Neural progenitor cell (in vitro differentiated cells): ENCODE data around the gene CLEC4G. TPM values are rescaled to one million over a fixed set of nuclear protein-coding genes. Genes with fewer than 3 reads are reported as not detected.

Experiments
- DNase-seq: peaks from one replicate; pipeline ENCODE4 v3.0.0-alpha.2; 2016; ENCODE audit warnings: low spot score
- H2AFZ ChIP-seq: fragments of 200-600 bp; sonication (generic); replicated peaks from 2 replicates; pipeline ENCODE4 v1.6.1; 2016; ENCODE audit warnings: antibody characterized with exemption
- H3F3A ChIP-seq: fragments of 200-600 bp; sonication (generic); 2 replicates; pipeline ENCODE4 v1.6.1; 2016; ENCODE audit warnings: antibody characterized with exemption, low read depth
- H3K27ac ChIP-seq: fragments of 200-600 bp; sonication (generic); 2 replicates; pipeline ENCODE4 v1.5.1; 2016; ENCODE audit warnings: mild to moderate bottlenecking
- H3K27me3 ChIP-seq: fragments of 200-600 bp; sonication (generic); 2 replicates; pipeline ENCODE4 v1.6.1; 2016; ENCODE audit warnings: mild to moderate bottlenecking, moderate library complexity
- H3K36me3 ChIP-seq: fragments of 200-600 bp; sonication (generic); 2 replicates; pipeline ENCODE4 v1.5.1; 2016
- H3K4me1 ChIP-seq: fragments of 200-600 bp; sonication (generic); 2 replicates; pipeline ENCODE4 v1.6.1; 2016; ENCODE audit warnings: mixed run types
- H3K4me2 ChIP-seq: fragments of 200-600 bp; sonication (generic); 2 replicates; pipeline ENCODE4 v1.6.1; 2016
- H3K4me3 ChIP-seq: fragments of 200-600 bp; sonication (generic); 2 replicates; pipeline ENCODE4 v1.5.1; 2016
- H3K79me2 ChIP-seq: fragments of 200-600 bp; sonication (generic); 2 replicates; pipeline ENCODE4 v1.6.1; 2016; ENCODE audit warnings: low read depth
- H3K9ac ChIP-seq: fragments of 200-600 bp; sonication (generic); 2 replicates; pipeline ENCODE4 v1.6.1; 2016
- H3K9me3 ChIP-seq: fragments of 200-600 bp; sonication (generic); 2 replicates; pipeline ENCODE4 v1.5.1; 2016; ENCODE audit warnings: low read depth
- H4K20me1 ChIP-seq: fragments of 200-600 bp; sonication (generic); 2 replicates; pipeline ENCODE4 v1.6.1; 2016; ENCODE audit warnings: low read depth
- H3K27ac Mint-ChIP-seq: 3 replicates; pipeline ENCODE4 v1.8.0; 2021; ENCODE audit warnings: mixed read lengths
- H3K27me3 Mint-ChIP-seq: 2 replicates; pipeline ENCODE4 v1.8.0; 2022; ENCODE audit warnings: low read depth, mild to moderate bottlenecking, inconsistent platforms, moderate library complexity, mixed read lengths; ENCODE audit not compliant: insufficient read depth
- H3K36me3 Mint-ChIP-seq: 3 replicates; pipeline ENCODE4 v1.8.0; 2021; ENCODE audit warnings: mixed read lengths
- H3K4me1 Mint-ChIP-seq: 3 replicates; pipeline ENCODE4 v1.8.0; 2021; ENCODE audit warnings: mixed read lengths
- H3K4me3 Mint-ChIP-seq: 3 replicates; pipeline ENCODE4 v1.8.0; 2021; ENCODE audit warnings: mild to moderate bottlenecking, moderate library complexity, mixed read lengths
- H3K9me3 Mint-ChIP-seq: 3 replicates; pipeline ENCODE4 v1.8.0; 2020; ENCODE audit warnings: mixed read lengths
- CTCF ChIP-seq: fragments of 200-600 bp; sonication (generic); IDR thresholded peaks from 2 replicates; pipeline ENCODE4 v1.5.1; 2017; ENCODE audit warnings: antibody characterized with exemption, mild to moderate bottlenecking
- EZH2 ChIP-seq: fragments of 200-600 bp; sonication (generic); IDR thresholded peaks from 2 replicates; pipeline ENCODE4 v1.6.1; 2017; ENCODE audit warnings: antibody characterized with exemption, mild to moderate bottlenecking, moderate library complexity
- EZH2phosphoT487 ChIP-seq: fragments of 200-600 bp; sonication (generic); IDR thresholded peaks from 2 replicates; pipeline ENCODE4 v1.6.1; 2017; ENCODE audit warnings: antibody characterized with exemption
- total RNA-seq: library from RNA; depleted of rRNA; stranded (reverse); fragments of >200 nt; gene quantifications from 2 replicates; pipeline ENCODE4 v1.2.3, GENCODE V29; 2015; ENCODE audit warnings: low replicate concordance

Gene CLEC4G
- total RNA-seq, 1 donor from 2014 or later = not detected

- DNase-seq = no peak
- H3F3A ChIP-seq = no peaks in the 10 kb centered on the region
Observed at GRCh38 chr19:7705387-7706187, 26.3 kb downstream of the CLEC4G start.

GRCh38 chr19:7704280-7705060 is 27.4 kb downstream of the CLEC4G start:
- TF ChIP-seq CTCF (no peak), EZH2phosphoT487 (no peak), EZH2 (no peak)
- H3K4me3 Mint-ChIP-seq = no peak overlapping the region
- Histone ChIP-seq H2AFZ (no peak overlapping the region), H3K9me3 (no peaks in the 10 kb centered on the region), H3K27me3 (peaks cover 8% of the 10 kb centered on the region), H3K79me2 (no peaks in the 10 kb centered on the region), H3K4me3 (no peak overlapping the region), H3K36me3 (no peaks in the 10 kb centered on the region), H4K20me1 (no peaks in the 10 kb centered on the region), H3K27ac (no peak overlapping the region), H3K4me1 (no peaks in the 10 kb centered on the region), H3K4me2 (no peak overlapping the region), H3F3A (no peaks in the 10 kb centered on the region), H3K9ac (no peak overlapping the region)
- H3K36me3 Mint-ChIP-seq = no peaks in the 10 kb centered on the region
- H3K27ac Mint-ChIP-seq = no peak overlapping the region
- H3K9me3 Mint-ChIP-seq = no peaks in the 10 kb centered on the region
- H3K27me3 Mint-ChIP-seq = peaks cover 9% of the 10 kb centered on the region
- H3K4me1 Mint-ChIP-seq = no peaks in the 10 kb centered on the region
- no peak for DNase-seq

More at GRCh38 chr19:7705387-7706187, 26.3 kb downstream of the CLEC4G start:
- Mint-ChIP-seq H3K36me3 (no peaks in the 10 kb centered on the region), H3K9me3 (no peaks in the 10 kb centered on the region), H3K27ac (no peak overlapping the region), H3K4me1 (no peaks in the 10 kb centered on the region), H3K27me3 (peaks cover 10% of the 10 kb centered on the region), H3K4me3 (no peak overlapping the region)
- no peaks in the 10 kb centered on the region for H3K36me3 ChIP-seq
- H3K79me2 ChIP-seq = no peaks in the 10 kb centered on the region
- no peaks in the 10 kb centered on the region for H3K9me3 ChIP-seq
- no peaks in the 10 kb centered on the region for H3K4me1 ChIP-seq
- H3K27me3 ChIP-seq = no peaks in the 10 kb centered on the region
- no peak overlapping the region for H2AFZ ChIP-seq
- TF ChIP-seq EZH2phosphoT487 = no peak
- TF ChIP-seq CTCF = no peak
- TF ChIP-seq EZH2 = no peak
- H3K27ac ChIP-seq = no peak overlapping the region
- no peaks in the 10 kb centered on the region for H4K20me1 ChIP-seq
- H3K4me3 ChIP-seq = no peak overlapping the region
- no peak overlapping the region for H3K9ac ChIP-seq
- H3K4me2 ChIP-seq = no peak overlapping the region

- H2AFZ ChIP-seq = no peak overlapping the region
- DNase-seq = no peak
- H3K27me3 Mint-ChIP-seq = peaks cover 9% of the 10 kb centered on the region
Observed at GRCh38 chr19:7703332-7703731, 28.6 kb downstream of the CLEC4G start.

More at GRCh38 chr19:7703332-7703731, 28.6 kb downstream of the CLEC4G start:
- Histone ChIP-seq H3K27me3 (peaks cover 20% of the 10 kb centered on the region), H3K9me3 (no peaks in the 10 kb centered on the region), H3F3A (no peaks in the 10 kb centered on the region), H3K4me1 (no peaks in the 10 kb centered on the region), H3K79me2 (no peaks in the 10 kb centered on the region), H3K9ac (no peak overlapping the region), H3K27ac (no peak overlapping the region), H3K4me3 (no peak overlapping the region), H3K36me3 (no peaks in the 10 kb centered on the region), H4K20me1 (no peaks in the 10 kb centered on the region), H3K4me2 (no peak overlapping the region)
- no peaks in the 10 kb centered on the region for H3K4me1 Mint-ChIP-seq
- no peak for TF ChIP-seq CTCF
- no peak for TF ChIP-seq EZH2phosphoT487
- H3K9me3 Mint-ChIP-seq = no peaks in the 10 kb centered on the region
- H3K27ac Mint-ChIP-seq = no peak overlapping the region
- H3K4me3 Mint-ChIP-seq = no peak overlapping the region
- no peaks in the 10 kb centered on the region for H3K36me3 Mint-ChIP-seq
